ENCODE measurements around the gene DNAH6. TPM values are rescaled to one million over a fixed set of nuclear protein-coding genes. Genes with fewer than 3 reads are reported as not detected.

Gene DNAH6
- total and polyA plus RNA-seq, 4 donors = 1.9 to 16.9 (median 8.5) TPM

DNA sequence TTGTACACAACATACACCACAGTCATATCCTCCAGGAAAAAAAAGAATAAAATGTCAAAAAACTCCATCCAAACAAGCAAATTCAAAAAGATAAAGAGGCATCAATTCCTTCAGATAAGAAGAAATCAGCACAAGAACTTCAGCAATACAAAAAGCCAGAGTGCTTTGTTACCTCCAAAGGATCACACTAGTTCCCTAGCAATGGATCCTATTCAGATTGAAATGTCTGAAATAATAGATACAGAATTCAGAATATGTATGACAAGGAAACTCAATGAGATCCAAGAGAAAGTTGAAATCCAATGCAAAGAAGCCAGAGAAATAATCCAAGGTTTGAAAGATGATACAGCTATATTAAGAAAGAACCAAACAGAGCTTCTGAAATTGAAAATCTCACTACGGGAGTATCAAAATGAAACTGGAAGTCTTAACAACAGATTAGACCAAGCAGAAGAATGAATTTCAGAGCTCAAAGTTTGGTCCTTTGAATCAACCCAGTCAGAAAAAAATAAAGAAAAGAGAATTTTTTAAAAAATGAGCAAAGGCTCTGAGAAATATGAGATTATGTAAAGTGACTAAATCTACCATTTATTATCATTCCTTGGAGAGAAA, 284.0 kb downstream of the DNAH6 start:
- WGBS, 2 donors = 82 to 95% methylated on average over 1 of the region's 1 CpG
- Histone ChIP-seq H3K4me3 (no peak overlapping the region), H3K27me3 (ENCODE audit: control insufficient read depth in 3 of 3, insufficient read depth in 3 of 3, low read length in 2 of 3) (no peaks in the 10 kb centered on the region), H3K9ac (ENCODE audit: insufficient read depth in 1 of 2, low read length in 2 of 2) (no peak overlapping the region), H3K27ac (ENCODE audit: low read depth in 1 of 2, low read length in 1 of 2) (no peak overlapping the region), H3K4me1 (ENCODE audit: control insufficient read depth in 5 of 5, insufficient read depth in 5 of 5, low read length in 5 of 5) (no peaks in the 10 kb centered on the region), H3K9me3 (ENCODE audit: control insufficient read depth in 4 of 4, insufficient read depth in 3 of 4, low read length in 3 of 4) (peaks cover 0 to 6% (median 2%) of the 10 kb centered on the region in 4 donors), H3K36me3 (ENCODE audit: control insufficient read depth in 4 of 4, insufficient read depth in 4 of 4, low read length in 4 of 4) (no peaks in the 10 kb centered on the region)
- TF ChIP-seq CTCF (IDR thresholded peaks at IDR 0.05; ENCODE audit: control extremely low read depth, extremely low read depth) = no peak
- DNase-seq (no peak), ATAC-seq (ENCODE audit: insufficient read depth, low FRiP score) (no peak)

DNA sequence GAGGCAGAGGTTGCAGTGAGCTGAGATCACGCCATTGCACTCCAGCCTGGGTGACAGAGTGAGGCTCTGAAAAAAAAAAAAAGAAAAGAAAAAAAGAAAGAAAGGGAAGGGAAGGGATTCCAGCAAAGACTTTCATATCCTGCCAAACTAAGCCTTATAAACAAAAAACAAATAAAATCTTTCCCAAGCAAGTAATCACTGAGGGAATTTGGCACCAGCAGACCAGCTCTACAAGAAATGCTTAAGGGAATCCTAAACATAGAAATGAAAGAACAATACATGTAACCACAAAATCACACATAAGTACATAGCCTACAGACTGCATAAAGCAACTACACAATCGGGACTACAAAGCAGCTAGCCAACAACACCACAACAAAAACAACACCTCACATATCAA, 285.5 kb downstream of the DNAH6 start:
- H3K9ac ChIP-seq (ENCODE audit: insufficient read depth in 1 of 2, low read length in 2 of 2) = no peak overlapping the region
- peaks cover 0 to 6% (median 2%) of the 10 kb centered on the region in 4 donors for H3K9me3 ChIP-seq (ENCODE audit: control insufficient read depth in 4 of 4, insufficient read depth in 3 of 4, low read length in 3 of 4)
- no peaks in the 10 kb centered on the region for H3K36me3 ChIP-seq (ENCODE audit: control insufficient read depth in 4 of 4, insufficient read depth in 4 of 4, low read length in 4 of 4)
- no peak overlapping the region for H3K4me3 ChIP-seq
- no peak for ATAC-seq (ENCODE audit: insufficient read depth, low FRiP score)
- WGBS, 2 donors = 71 to 76% methylated on average over 2 of the region's 2 CpGs
- no peaks in the 10 kb centered on the region for H3K27me3 ChIP-seq (ENCODE audit: control insufficient read depth in 3 of 3, insufficient read depth in 3 of 3, low read length in 2 of 3)
- TF ChIP-seq CTCF (IDR thresholded peaks at IDR 0.05; ENCODE audit: control extremely low read depth, extremely low read depth) = no peak
- H3K4me1 ChIP-seq (ENCODE audit: control insufficient read depth in 5 of 5, insufficient read depth in 5 of 5, low read length in 5 of 5) = peaks cover 0 to 4% (median under 1%) of the 10 kb centered on the region in 5 donors
- peak; percentile 25 to 80 (median 45) for DNase-seq
- no peak overlapping the region for H3K27ac ChIP-seq (ENCODE audit: low read depth in 1 of 2, low read length in 1 of 2)

DNA sequence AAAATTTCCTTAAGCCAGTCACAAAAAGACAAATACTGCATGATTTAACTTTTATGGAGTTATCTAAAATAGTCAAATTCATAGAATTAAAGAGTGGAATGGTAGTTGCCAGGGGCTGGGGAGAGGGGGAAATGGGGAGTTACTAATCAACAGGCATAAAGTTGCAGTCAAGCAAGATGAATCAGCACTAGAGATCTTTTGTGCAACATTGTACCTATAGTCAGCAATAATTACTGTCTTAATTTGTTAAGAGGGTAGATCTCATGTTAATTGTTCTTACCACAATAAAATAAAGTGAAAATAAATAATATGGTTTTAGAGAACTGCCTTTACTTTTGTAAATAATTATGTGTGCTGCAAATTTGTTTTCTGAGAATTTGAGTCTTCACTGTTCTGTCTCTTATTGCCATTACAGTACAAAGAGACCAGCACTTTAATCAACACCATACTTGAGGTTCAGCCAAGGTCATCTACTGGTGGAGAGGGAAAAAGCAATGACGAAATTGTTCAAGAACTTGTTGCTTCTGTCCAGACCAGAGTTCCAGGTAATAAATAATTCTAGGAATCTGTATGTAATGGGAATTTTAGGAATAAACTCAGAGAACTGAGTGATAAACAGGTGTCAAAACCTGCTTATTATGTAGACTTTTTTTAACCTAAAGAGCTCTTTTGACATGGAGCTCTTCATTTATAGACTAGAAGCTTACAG, 289.1 kb downstream of the DNAH6 start:
- H3K4me1 ChIP-seq (ENCODE audit: control insufficient read depth in 5 of 5, insufficient read depth in 5 of 5, low read length in 5 of 5) = peaks cover 0 to 16% (median 6%) of the 10 kb centered on the region in 5 donors
- no peak for TF ChIP-seq CTCF (IDR thresholded peaks at IDR 0.05; ENCODE audit: control extremely low read depth, extremely low read depth)
- H3K27me3 ChIP-seq (ENCODE audit: control insufficient read depth in 3 of 3, insufficient read depth in 3 of 3, low read length in 2 of 3) = no peaks in the 10 kb centered on the region
- ATAC-seq (ENCODE audit: insufficient read depth, low FRiP score) = no peak
- 44 to 76% methylated on average over 1 of the region's 1 CpG for WGBS, 2 donors
- H3K9ac ChIP-seq (ENCODE audit: insufficient read depth in 1 of 2, low read length in 2 of 2) = no peak overlapping the region
- no peak overlapping the region for H3K27ac ChIP-seq (ENCODE audit: low read depth in 1 of 2, low read length in 1 of 2)
- no peaks in the 10 kb centered on the region for H3K36me3 ChIP-seq (ENCODE audit: control insufficient read depth in 4 of 4, insufficient read depth in 4 of 4, low read length in 4 of 4)
- DNase-seq = no peak
- H3K4me3 ChIP-seq = no peak overlapping the region
- peaks cover 0 to 6% (median 2%) of the 10 kb centered on the region in 4 donors for H3K9me3 ChIP-seq (ENCODE audit: control insufficient read depth in 4 of 4, insufficient read depth in 3 of 4, low read length in 3 of 4)
